Activated naive CD8-positive, alpha-beta T cell treated with anti-CD3 and anti-CD28 coated beads, Interleukin-2, amount 10 ng/mL, durations not matched to agents 7 days and 5 days (primary cell): Measurements from ENCODE around the gene CD247. TPM values are rescaled to one million over a fixed set of nuclear protein-coding genes. Genes with fewer than 3 reads are reported as not detected.

ENCODE experiments used
- ATAC-seq: fragments of 150-1000 bp; cut with Tn5 transposase; one replicate; pipeline ENCODE4 v1.10.0; 2021; ENCODE audit warnings: low read depth, moderate library complexity
- POLR2A ChIA-PET: fragments of 350-600 bp; sonication (Branson Sonifier 250); formaldehyde crosslinking; loops from one replicate; lab custom pipeline; 2021; ENCODE audit warnings: antibody characterized with exemption; lab: Charles Lee
- DNase-seq: peaks from one replicate; pipeline ENCODE4 v3.0.0; 2021
- H3K27ac Mint-ChIP-seq: one replicate; pipeline ENCODE4 v1.8.0; 2022; ENCODE audit warnings: mild to moderate bottlenecking, mixed read lengths
- H3K27me3 Mint-ChIP-seq: one replicate; pipeline ENCODE4 v1.8.0; 2022; ENCODE audit warnings: mild to moderate bottlenecking, moderate library complexity, mixed read lengths
- H3K36me3 Mint-ChIP-seq: one replicate; pipeline ENCODE4 v1.8.0; 2021; ENCODE audit warnings: mild to moderate bottlenecking, mixed read lengths
- H3K4me1 Mint-ChIP-seq: one replicate; pipeline ENCODE4 v1.8.0; 2021; ENCODE audit warnings: mixed read lengths
- H3K4me3 Mint-ChIP-seq: one replicate; pipeline ENCODE4 v1.8.0; 2022; ENCODE audit warnings: mild to moderate bottlenecking, moderate library complexity, mixed read lengths
- H3K9me3 Mint-ChIP-seq: one replicate; pipeline ENCODE4 v1.8.0; 2021; ENCODE audit warnings: mixed read lengths
- total RNA-seq, 2 experiments: library from RNA; stranded (reverse); gene quantifications; one replicate each; pipeline ENCODE4 v1.2.3, GENCODE V29; 2021

Gene CD247
- total RNA-seq, 2 experiments from 2014 or later: 252 to 276 TPM

GRCh38 chr1:167441222-167441621, 77.1 kb downstream of the CD247 start:
- Mint-ChIP-seq H3K4me3 (no peak overlapping the region), H3K4me1 (peaks cover 74% of the 10 kb centered on the region), H3K27me3 (no peaks in the 10 kb centered on the region), H3K36me3 (peaks cover 45% of the 10 kb centered on the region), H3K27ac (peak overlapping the region; percentile 14), H3K9me3 (no peaks in the 10 kb centered on the region)
- DNase-seq (no peak), ATAC-seq (no peak)
- POLR2A ChIA-PET: interaction anchor here (1.9 to 2.0 kb wide), 2 partner anchors 13 to 77 kb away, joined by 7 to 8 read pairs; partner anchors contain the start of gene CD247

- Mint-ChIP-seq H3K36me3 (peaks cover 49% of the 10 kb centered on the region), H3K4me1 (peaks cover 74% of the 10 kb centered on the region), H3K27ac (peak overlapping the region; percentile 88), H3K27me3 (no peaks in the 10 kb centered on the region), H3K4me3 (no peak overlapping the region), H3K9me3 (no peaks in the 10 kb centered on the region)
- ATAC-seq: no peak
- no peak for DNase-seq
- POLR2A ChIA-PET: interaction anchor here (1.2 to 2.0 kb wide), 3 partner anchors 14 to 218 kb away, joined by 3 to 8 read pairs (median 7); partner anchors contain the start of gene CD247
Observed at GRCh38 chr1:167440776-167441175, 77.6 kb downstream of the CD247 start.

- ATAC-seq (no peak), DNase-seq (no peak)
- Mint-ChIP-seq H3K9me3 (no peaks in the 10 kb centered on the region), H3K27ac (peak overlapping the region; percentile 88), H3K27me3 (no peaks in the 10 kb centered on the region), H3K4me3 (peak overlapping the region; percentile 33), H3K4me1 (peaks cover 74% of the 10 kb centered on the region), H3K36me3 (peaks cover 51% of the 10 kb centered on the region)
- POLR2A ChIA-PET: interaction anchor here (1.2 to 2.0 kb wide), 3 partner anchors 14 to 218 kb away, joined by 3 to 8 read pairs (median 7); partner anchors contain the start of gene CD247
Observed at GRCh38 chr1:167440345-167440744, 78.0 kb downstream of the CD247 start.

GRCh38 chr1:167439301-167439988, 78.9 kb downstream of the CD247 start:
- POLR2A ChIA-PET: interaction anchor here (1.2 to 3.0 kb wide), 5 partner anchors 12 to 217 kb away, joined by 3 to 21 read pairs (median 4); partner anchors contain the start of gene CD247
- Mint-ChIP-seq H3K4me1 (peaks cover 72% of the 10 kb centered on the region), H3K27ac (peak overlapping the region; percentile 88), H3K4me3 (peak overlapping the region; percentile 72), H3K27me3 (no peaks in the 10 kb centered on the region), H3K36me3 (peaks cover 53% of the 10 kb centered on the region), H3K9me3 (no peaks in the 10 kb centered on the region)
- peak; percentile 60 for DNase-seq
- ATAC-seq: peak; percentile 17

GRCh38 chr1:167438171-167439138, 79.9 kb downstream of the CD247 start:
- ATAC-seq: peak; percentile 63
- H3K4me3 Mint-ChIP-seq: peak overlapping the region; percentile 72
- peaks cover 53% of the 10 kb centered on the region for H3K36me3 Mint-ChIP-seq
- POLR2A ChIA-PET: interaction anchor here (0.7 to 3.0 kb wide), 11 partner anchors 9 to 218 kb away, joined by 3 to 21 read pairs (median 4); partner anchors contain the start of gene CD247
- peak; percentile 58 for DNase-seq
- peaks cover 68% of the 10 kb centered on the region for H3K4me1 Mint-ChIP-seq
- no peaks in the 10 kb centered on the region for H3K27me3 Mint-ChIP-seq
- peak overlapping the region; percentile 88 for H3K27ac Mint-ChIP-seq
- no peaks in the 10 kb centered on the region for H3K9me3 Mint-ChIP-seq

- no peak for DNase-seq
- peak overlapping the region; percentile 42 for H3K4me3 Mint-ChIP-seq
- POLR2A ChIA-PET: no interaction called here
- peaks cover 48% of the 10 kb centered on the region for H3K36me3 Mint-ChIP-seq
- H3K9me3 Mint-ChIP-seq: no peaks in the 10 kb centered on the region
- ATAC-seq: no peak
- no peaks in the 10 kb centered on the region for H3K27me3 Mint-ChIP-seq
- H3K4me1 Mint-ChIP-seq: peaks cover 48% of the 10 kb centered on the region
- peak overlapping the region; percentile 77 for H3K27ac Mint-ChIP-seq
Observed at GRCh38 chr1:167435484-167435883, 82.8 kb downstream of the CD247 start.

- no peak overlapping the region for H3K4me3 Mint-ChIP-seq
- H3K9me3 Mint-ChIP-seq: no peaks in the 10 kb centered on the region
- ATAC-seq (no peak), DNase-seq (no peak)
- POLR2A ChIA-PET: no interaction called here
- H3K36me3 Mint-ChIP-seq: peaks cover 43% of the 10 kb centered on the region
- peaks cover 42% of the 10 kb centered on the region for H3K4me1 Mint-ChIP-seq
- no peaks in the 10 kb centered on the region for H3K27me3 Mint-ChIP-seq
- H3K27ac Mint-ChIP-seq: peak overlapping the region; percentile 56
Observed at GRCh38 chr1:167434306-167434705, 84.0 kb downstream of the CD247 start.

- Mint-ChIP-seq H3K9me3 (no peaks in the 10 kb centered on the region), H3K4me1 (peaks cover 40% of the 10 kb centered on the region), H3K27ac (peak overlapping the region; percentile 56), H3K36me3 (peaks cover 40% of the 10 kb centered on the region), H3K27me3 (no peaks in the 10 kb centered on the region), H3K4me3 (no peak overlapping the region)
- POLR2A ChIA-PET: no interaction called here
- ATAC-seq: no peak
- DNase-seq: no peak
Observed at GRCh38 chr1:167433884-167434283, 84.4 kb downstream of the CD247 start.

- POLR2A ChIA-PET: no interaction called here
- no peaks in the 10 kb centered on the region for H3K9me3 Mint-ChIP-seq
- ATAC-seq: no peak
- peaks cover 32% of the 10 kb centered on the region for H3K36me3 Mint-ChIP-seq
- DNase-seq: no peak
- peaks cover 38% of the 10 kb centered on the region for H3K4me1 Mint-ChIP-seq
- H3K27ac Mint-ChIP-seq: no peak overlapping the region
- no peak overlapping the region for H3K4me3 Mint-ChIP-seq
- H3K27me3 Mint-ChIP-seq: no peaks in the 10 kb centered on the region
Observed at GRCh38 chr1:167432780-167433179, 85.5 kb downstream of the CD247 start.

- ATAC-seq (no peak), DNase-seq (no peak)
- H3K4me1 Mint-ChIP-seq: peaks cover 33% of the 10 kb centered on the region
- H3K36me3 Mint-ChIP-seq: peaks cover 27% of the 10 kb centered on the region
- H3K9me3 Mint-ChIP-seq: no peaks in the 10 kb centered on the region
- H3K27ac Mint-ChIP-seq: peak overlapping the region; percentile 34
- H3K4me3 Mint-ChIP-seq: no peak overlapping the region
- no peaks in the 10 kb centered on the region for H3K27me3 Mint-ChIP-seq
- POLR2A ChIA-PET: no interaction called here
Observed at GRCh38 chr1:167431909-167432650, 86.2 kb downstream of the CD247 start.

- peaks cover 20% of the 10 kb centered on the region for H3K36me3 Mint-ChIP-seq
- ATAC-seq: no peak
- H3K4me3 Mint-ChIP-seq: no peak overlapping the region
- POLR2A ChIA-PET: no interaction called here
- H3K27me3 Mint-ChIP-seq: no peaks in the 10 kb centered on the region
- H3K4me1 Mint-ChIP-seq: peaks cover 28% of the 10 kb centered on the region
- no peak for DNase-seq
- no peaks in the 10 kb centered on the region for H3K9me3 Mint-ChIP-seq
- peak overlapping the region; percentile 66 for H3K27ac Mint-ChIP-seq
Observed at GRCh38 chr1:167431261-167431908, 86.9 kb downstream of the CD247 start.

GRCh38 chr1:167430849-167431242, 87.5 kb downstream of the CD247 start:
- Mint-ChIP-seq H3K4me1 (peaks cover 23% of the 10 kb centered on the region), H3K36me3 (peaks cover 15% of the 10 kb centered on the region), H3K27ac (peak overlapping the region; percentile 66), H3K27me3 (no peaks in the 10 kb centered on the region), H3K9me3 (no peaks in the 10 kb centered on the region), H3K4me3 (no peak overlapping the region)
- ATAC-seq (no peak), DNase-seq (no peak)
- POLR2A ChIA-PET: interaction anchor here (0.5 kb wide), 1 partner anchor 1080 kb away, joined by 3 read pairs; no protein-coding TSS in a partner anchor
